ENCODE results near the gene CD82. TPM values are rescaled to one million over a fixed set of nuclear protein-coding genes. Genes with fewer than 3 reads are reported as not detected.
"Not testable (repeated sequence)": the region's sequence is repeated elsewhere in the genome, so short reads cannot be mapped to it uniquely, and the experiment has no call there.

The CD82 gene
- total RNA-seq, 1 donor from 2014 or later = 58.0 TPM

- intact Hi-C loops (cut with micrococcal nuclease) = loop anchor here (10.0 kb wide), 1 partner anchor 437 kb away; the partner anchor contains the start of gene EXT2
- ATAC-seq (no peak), DNase-seq (no peak)
Observed at GRCh38 chr11:44531636-44532035, 33.8 kb upstream of the CD82 start.

GRCh38 chr11:44532809-44533208, 32.7 kb upstream of the CD82 start:
- intact Hi-C loops (cut with micrococcal nuclease) = loop anchor here (10.0 kb wide), 1 partner anchor 438 kb away; the partner anchor contains the start of gene EXT2
- no peak for ATAC-seq
- no peak for DNase-seq

- DNase-seq (no peak), ATAC-seq (no peak)
- intact Hi-C loops (cut with micrococcal nuclease) = loop anchor here (10.0 kb wide), 1 partner anchor 439 kb away; the partner anchor contains the start of gene EXT2
Observed at GRCh38 chr11:44533921-44534711, 31.3 kb upstream of the CD82 start.

- intact Hi-C loops (cut with micrococcal nuclease) = loop anchor here (10.0 kb wide), 1 partner anchor 441 kb away; the partner anchor contains the start of gene EXT2
- no peak for ATAC-seq
Observed at GRCh38 chr11:44535191-44535980, 30.1 kb upstream of the CD82 start.

GRCh38 chr11:44536788-44537516, 28.5 kb upstream of the CD82 start:
- intact Hi-C loops (cut with micrococcal nuclease) = loop anchor here (10.0 kb wide), 1 partner anchor 442 kb away; the partner anchor contains the start of gene EXT2
- ATAC-seq = peak; percentile 39
- DNase-seq = peak; percentile 44

More at GRCh38 chr11:44535191-44535980, 30.1 kb upstream of the CD82 start:
- DNase-seq = no peak

- ATAC-seq (no peak), DNase-seq (no peak)
- intact Hi-C loops (cut with micrococcal nuclease) = loop anchor here (2.0 to 10.0 kb wide), 2 partner anchors 251 to 443 kb away; partner anchors contain the start of gene EXT2
Observed at GRCh38 chr11:44537679-44538078, 27.8 kb upstream of the CD82 start.

GRCh38 chr11:44538375-44539054, 26.9 kb upstream of the CD82 start:
- intact Hi-C loops (cut with micrococcal nuclease) = loop anchor here (2.0 to 10.0 kb wide), 2 partner anchors 252 to 444 kb away; partner anchors contain the start of gene EXT2
- peak; percentile 95 for ATAC-seq
- peak; percentile 86 for DNase-seq

GRCh38 chr11:44539971-44540370, 25.5 kb upstream of the CD82 start:
- DNase-seq (no peak), ATAC-seq (no peak)
- intact Hi-C loops (cut with micrococcal nuclease) = loop anchor here (2.0 to 10.0 kb wide), 2 partner anchors 253 to 445 kb away; partner anchors contain the start of gene EXT2

- ATAC-seq (no peak), DNase-seq (no peak)
- intact Hi-C loops (cut with micrococcal nuclease) = no loop called here
Observed at GRCh38 chr11:44540667-44541066, 24.8 kb upstream of the CD82 start.

- ATAC-seq (no peak), DNase-seq (no peak)
- intact Hi-C loops (cut with micrococcal nuclease) = no loop called here
Observed at GRCh38 chr11:44542372-44542771, 23.1 kb upstream of the CD82 start.

GRCh38 chr11:44546984-44547383, 18.5 kb upstream of the CD82 start:
- intact Hi-C loops (cut with micrococcal nuclease); DNase-seq; ATAC-seq: not testable (repeated sequence)

- DNase-seq; ATAC-seq; intact Hi-C loops (cut with micrococcal nuclease): not testable (repeated sequence)
Observed at GRCh38 chr11:44547534-44547933, 17.9 kb upstream of the CD82 start.

GRCh38 chr11:44548032-44548695, 17.3 kb upstream of the CD82 start:
- intact Hi-C loops (cut with micrococcal nuclease) = no loop called here
- no peak for ATAC-seq

GRCh38 chr11:44548961-44549749, 16.3 kb upstream of the CD82 start:
- intact Hi-C loops (cut with micrococcal nuclease); ATAC-seq; DNase-seq: not testable (repeated sequence)

More at GRCh38 chr11:44548032-44548695, 17.3 kb upstream of the CD82 start:
- no peak for DNase-seq

GRCh38 chr11:44550123-44550522, 15.3 kb upstream of the CD82 start:
- DNase-seq (no peak), ATAC-seq (no peak)
- intact Hi-C loops (cut with micrococcal nuclease) = loop anchor here (10.0 kb wide), 1 partner anchor 365 kb away; no protein-coding TSS in a partner anchor

- DNase-seq = no peak
- intact Hi-C loops (cut with micrococcal nuclease) = loop anchor here (10.0 kb wide), 1 partner anchor 363 kb away; no protein-coding TSS in a partner anchor
- ATAC-seq = no peak
Observed at GRCh38 chr11:44551456-44552139, 13.9 kb upstream of the CD82 start.
